Nephron (organoid): ENCODE data around the gene PWWP2B.

ENCODE experiments used
- H3K27ac Mint-ChIP-seq, 3 experiments: 2 replicates each; pipeline ENCODE4 v1.8.0; 2020; ENCODE audit warnings: mixed read lengths in 3 of 3, mild to moderate bottlenecking in 2 of 3, moderate library complexity in 1 of 3
- H3K27me3 Mint-ChIP-seq: 2 replicates; pipeline ENCODE4 v1.8.0; 2021; ENCODE audit warnings: low read depth, mild to moderate bottlenecking, moderate library complexity, mixed read lengths
- H3K36me3 Mint-ChIP-seq: 2 replicates; pipeline ENCODE4 v1.8.0; 2020; ENCODE audit warnings: low read depth, mixed read lengths
- H3K4me1 Mint-ChIP-seq: 2 replicates; pipeline ENCODE4 v1.8.0; 2020; ENCODE audit warnings: mixed read lengths
- H3K4me3 Mint-ChIP-seq, 3 experiments: 2 replicates each; pipeline ENCODE4 v1.8.0; 2020; ENCODE audit warnings: mild to moderate bottlenecking in 3 of 3, mixed read lengths in 3 of 3, moderate library complexity in 2 of 3
- H3K9me3 Mint-ChIP-seq: 2 replicates; pipeline ENCODE4 v1.8.0; 2020; ENCODE audit warnings: mixed read lengths
- CTCF ChIP-seq, 3 experiments: fragments of 200-600 bp; sonication (generic); IDR thresholded peaks; one replicate each; pipeline ENCODE4 v1.5.0; 2021; ENCODE audit warnings: antibody characterized with exemption in 3 of 3; ENCODE audit not compliant: unreplicated experiment in 3 of 3

The PWWP2B gene

GRCh38 chr10:132444877-132445351 is 47.9 kb downstream of the PWWP2B start:
- H3K4me3 Mint-ChIP-seq = no peak overlapping the region
- H3K36me3 Mint-ChIP-seq = no peaks in the 10 kb centered on the region
- H3K27ac Mint-ChIP-seq = peak overlapping the region; percentile 75 to 90 (median 79)

DNA sequence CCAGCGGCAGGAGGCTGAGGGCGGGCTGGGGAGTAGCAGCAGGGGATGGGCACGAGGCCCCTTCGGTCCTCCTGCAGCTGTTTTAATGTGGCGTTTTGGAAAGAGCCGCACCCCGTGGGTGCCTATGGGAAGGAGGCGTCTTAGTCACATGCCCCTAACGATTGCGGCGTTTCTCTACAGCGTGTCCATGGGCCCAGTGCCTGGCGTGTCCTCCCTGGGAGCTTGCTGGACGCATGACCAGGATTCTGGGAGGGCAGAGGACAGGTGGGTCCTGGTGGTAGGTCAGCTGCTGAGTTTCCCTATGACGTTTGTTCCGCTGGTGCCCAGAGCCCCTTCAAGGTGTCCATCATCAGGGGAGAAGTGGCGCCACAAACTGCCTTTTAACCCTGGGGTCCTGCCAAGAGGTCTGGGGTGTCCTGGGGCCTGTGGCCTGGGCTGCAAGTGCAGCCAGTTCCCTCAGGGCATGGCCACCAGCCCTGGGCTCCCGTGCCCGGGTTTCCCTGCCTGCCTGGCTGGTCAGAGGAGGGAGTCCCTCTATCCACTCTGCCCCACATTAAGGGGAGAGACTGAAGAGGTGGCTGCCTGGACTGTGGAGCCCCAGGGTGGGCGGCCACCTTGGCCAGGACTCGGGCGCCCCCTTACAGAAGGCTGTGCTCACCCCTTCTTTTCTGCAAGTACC is 48.7 kb downstream of the PWWP2B start:
- Mint-ChIP-seq H3K27me3 (no peaks in the 10 kb centered on the region), H3K36me3 (no peaks in the 10 kb centered on the region), H3K4me3 (no peak overlapping the region), H3K9me3 (no peaks in the 10 kb centered on the region), H3K27ac (peak overlapping the region; percentile 75 to 90 (median 79)), H3K4me1 (peaks cover 30% of the 10 kb centered on the region)
- TF ChIP-seq CTCF (IDR thresholded peaks at IDR 0.05; ENCODE audit: unreplicated experiment in 3 of 3) = no peak

More at GRCh38 chr10:132444877-132445351, 47.9 kb downstream of the PWWP2B start:
- TF ChIP-seq CTCF (IDR thresholded peaks at IDR 0.05; ENCODE audit: unreplicated experiment in 3 of 3) = no peak
- no peaks in the 10 kb centered on the region for H3K9me3 Mint-ChIP-seq
- no peaks in the 10 kb centered on the region for H3K27me3 Mint-ChIP-seq
- peaks cover 30% of the 10 kb centered on the region for H3K4me1 Mint-ChIP-seq

DNA sequence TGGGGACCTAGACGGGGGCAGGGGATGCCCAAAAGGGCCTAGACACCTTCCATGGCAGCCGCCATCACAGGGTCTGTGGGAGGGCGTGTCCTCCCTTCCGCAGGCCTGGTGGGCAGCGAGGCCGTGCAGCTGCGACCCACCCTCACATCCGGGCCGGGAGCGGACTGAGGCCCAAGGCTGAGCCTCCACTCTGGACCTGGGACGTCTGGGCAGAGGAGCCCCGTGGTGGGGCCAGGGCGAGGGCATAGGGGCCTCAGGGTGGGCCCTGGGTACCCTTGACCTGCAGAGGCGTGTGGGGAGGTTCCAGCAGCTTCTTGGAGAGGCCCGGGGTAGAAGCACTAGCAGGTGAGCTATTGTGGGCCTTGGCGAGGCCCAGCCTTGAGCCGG is 49.2 kb downstream of the PWWP2B start:
- no peak overlapping the region for H3K4me3 Mint-ChIP-seq
- H3K27me3 Mint-ChIP-seq = no peaks in the 10 kb centered on the region
- peak overlapping the region; percentile 76 to 94 (median 87) for H3K27ac Mint-ChIP-seq
- H3K36me3 Mint-ChIP-seq = no peaks in the 10 kb centered on the region
- no peaks in the 10 kb centered on the region for H3K9me3 Mint-ChIP-seq
- peaks cover 30% of the 10 kb centered on the region for H3K4me1 Mint-ChIP-seq
- TF ChIP-seq CTCF (IDR thresholded peaks at IDR 0.05; ENCODE audit: unreplicated experiment in 3 of 3) = no peak

- Mint-ChIP-seq H3K36me3 (no peaks in the 10 kb centered on the region), H3K27me3 (no peaks in the 10 kb centered on the region), H3K9me3 (no peaks in the 10 kb centered on the region), H3K4me1 (peaks cover 28% of the 10 kb centered on the region), H3K27ac (peak overlapping the region; percentile 81 to 94 (median 87)), H3K4me3 (no peak overlapping the region)
- TF ChIP-seq CTCF (IDR thresholded peaks at IDR 0.05; ENCODE audit: unreplicated experiment in 3 of 3) = peak; percentile 33 to 56 (median 38)
These were observed 49.9 kb downstream of the PWWP2B start for GRCh38 chr10:132446661-132447445.

DNA sequence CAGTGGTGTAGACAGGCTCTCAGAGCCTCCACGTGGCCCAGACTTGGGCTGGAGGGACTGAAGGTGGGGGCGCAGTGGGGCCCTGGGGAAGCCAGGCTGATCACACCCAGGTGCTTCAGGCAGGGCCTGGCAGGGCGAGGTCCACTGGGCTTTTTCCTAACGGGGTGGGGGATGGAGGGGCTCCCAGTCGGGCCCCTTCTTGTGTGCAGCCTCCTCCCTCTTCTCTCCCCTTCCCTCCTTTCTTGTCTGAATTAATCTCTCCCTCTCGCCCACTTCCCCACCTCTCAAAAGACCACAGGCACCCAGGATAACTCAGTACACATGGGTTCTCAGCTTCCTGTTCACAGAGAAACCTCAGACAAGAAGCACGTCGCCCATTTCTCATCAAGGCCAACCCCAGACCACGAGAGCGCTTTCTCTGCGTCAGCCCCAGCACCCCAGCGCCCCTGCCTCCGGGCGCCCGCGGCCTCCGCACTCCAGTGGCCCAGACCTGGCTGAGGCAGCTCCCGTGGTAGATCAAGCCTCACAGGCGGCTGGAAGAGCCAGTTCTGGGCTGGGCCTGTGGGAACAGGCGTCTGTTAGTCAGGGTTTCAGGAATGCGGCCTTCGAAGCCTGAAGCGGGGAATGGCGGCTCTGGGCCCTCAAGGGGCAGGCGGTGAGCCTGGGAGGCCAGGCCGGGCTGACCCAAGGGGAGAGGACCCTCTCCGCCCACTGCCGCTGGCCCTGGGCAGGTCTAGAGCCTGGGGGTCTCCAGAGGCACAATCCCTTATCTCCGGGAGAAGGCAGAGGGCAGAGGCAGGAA is 50.6 kb downstream of the PWWP2B start:
- Mint-ChIP-seq H3K4me1 (peaks cover 22% of the 10 kb centered on the region), H3K27ac (peak overlapping the region; percentile 81 to 95 (median 95)), H3K4me3 (no peak overlapping the region), H3K9me3 (no peaks in the 10 kb centered on the region), H3K27me3 (no peaks in the 10 kb centered on the region), H3K36me3 (no peaks in the 10 kb centered on the region)
- TF ChIP-seq CTCF (IDR thresholded peaks at IDR 0.05; ENCODE audit: unreplicated experiment in 3 of 3) = no peak
